ENCODE data around the gene PTK7.

PTK7 gene

DNA sequence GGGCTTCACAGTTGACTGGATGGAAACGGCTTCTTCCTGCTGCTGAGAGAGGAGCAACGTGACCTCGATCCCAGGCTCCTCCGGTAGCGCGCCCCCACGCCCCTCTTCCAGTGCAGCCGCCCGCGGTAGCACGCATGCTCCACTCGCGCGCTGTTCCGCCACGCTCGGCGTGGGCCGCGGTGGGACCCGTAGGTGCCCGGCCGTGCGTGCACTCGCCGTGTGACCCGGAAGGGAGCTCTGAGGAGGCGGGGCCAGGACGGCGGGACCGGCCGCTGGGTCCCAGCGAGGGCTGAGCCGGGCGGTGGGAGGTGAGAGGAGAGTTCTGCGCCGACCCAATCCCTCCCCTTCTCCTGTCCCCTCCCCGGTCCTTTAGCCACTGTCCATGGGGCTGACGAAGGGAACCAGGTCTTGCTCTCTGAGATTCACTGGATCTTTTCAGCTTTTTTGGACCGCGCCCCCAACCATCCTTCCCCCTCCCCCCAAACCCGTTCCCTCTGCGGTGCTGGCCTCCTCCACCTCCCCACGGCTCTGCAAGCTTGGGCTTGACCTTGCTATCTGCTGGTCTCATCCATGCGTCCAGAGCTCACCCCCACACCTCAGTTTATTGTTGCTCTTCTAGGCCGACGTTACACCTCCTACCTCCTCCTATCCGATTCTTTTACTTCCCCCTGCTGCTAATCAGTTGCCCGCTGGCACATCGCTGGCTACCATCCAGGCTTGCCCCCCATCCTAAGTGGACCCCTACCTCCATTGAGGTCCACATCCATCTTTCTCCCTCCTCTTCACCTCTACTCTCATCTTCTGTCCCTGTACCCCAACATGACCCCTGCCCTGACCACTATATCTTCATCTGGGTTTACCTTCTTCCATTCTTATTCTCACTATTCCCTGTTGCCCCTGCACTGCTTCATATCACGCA is 106.1 kb downstream of the PTK7 start, which contains the start of gene CUL9:
TSS of gene CUL9 (plus strand) at position 255 of the 919 bp plus-strand sequence. CDS start 2,115 bp downstream, outside the sequence.
- DNase-seq: no peak

- no peak for DNase-seq
These were observed 107.3 kb downstream of the PTK7 start for GRCh38 chr6:43183441-43183840.

DNA sequence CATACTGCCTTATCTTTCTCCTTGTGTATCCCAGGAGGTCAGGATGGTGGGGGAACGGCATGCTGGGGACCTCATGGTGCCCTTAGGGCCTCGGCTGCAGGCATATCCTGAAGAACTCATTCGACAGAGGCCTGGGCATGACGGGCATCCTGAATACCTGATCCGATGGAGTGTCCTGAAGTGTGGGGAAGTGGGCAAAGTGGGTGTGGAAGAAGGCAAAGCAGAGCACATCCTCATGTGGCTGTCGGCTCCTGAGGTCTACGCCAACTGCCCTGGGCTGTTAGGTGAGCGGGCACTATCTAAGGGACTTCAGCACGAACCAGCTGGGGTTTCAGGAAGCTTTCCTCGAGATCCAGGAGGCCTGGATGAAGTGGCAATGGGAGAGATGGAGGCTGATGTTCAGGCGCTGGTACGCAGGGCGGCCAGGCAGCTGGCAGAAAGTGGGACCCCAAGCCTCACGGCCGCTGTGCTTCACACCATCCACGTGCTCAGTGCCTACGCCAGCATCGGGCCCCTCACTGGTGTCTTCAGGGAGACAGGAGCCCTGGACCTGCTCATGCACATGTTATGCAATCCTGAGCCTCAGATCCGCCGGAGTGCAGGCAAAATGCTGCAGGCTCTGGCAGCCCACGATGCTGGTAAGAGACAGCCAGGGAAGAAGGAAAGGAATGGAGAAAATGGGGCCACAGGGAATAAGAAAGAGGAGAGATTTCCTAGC is 108.3 kb downstream of the PTK7 start:
- DNase-seq: no peak

DNA sequence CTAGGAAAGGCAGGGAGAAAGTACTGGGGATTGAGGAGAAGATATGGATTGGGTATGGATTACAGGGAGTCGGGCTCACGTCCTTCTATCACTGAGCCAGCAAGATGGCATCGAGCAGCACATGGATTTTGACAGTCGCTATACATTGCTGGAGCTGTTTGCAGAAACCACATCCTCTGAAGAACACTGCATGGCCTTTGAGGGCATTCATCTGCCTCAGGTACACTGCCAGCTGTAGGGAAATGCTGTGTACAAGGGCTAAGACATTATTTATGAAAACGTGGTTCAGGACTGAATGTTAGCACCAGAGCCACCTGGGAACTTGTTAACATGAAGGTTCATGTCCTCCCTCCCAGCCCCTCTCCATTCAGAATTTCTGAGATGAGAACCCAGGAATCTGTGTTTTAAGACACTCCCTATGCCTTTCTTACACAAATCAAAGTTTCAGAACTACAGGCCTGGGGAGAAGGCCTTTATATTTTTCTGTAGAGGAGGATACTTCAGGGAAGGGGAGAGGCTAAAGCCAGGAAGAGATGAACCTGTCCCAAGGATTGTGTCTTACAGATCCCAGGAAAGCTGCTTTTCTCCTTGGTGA is 109.4 kb downstream of the PTK7 start:
- no peak for DNase-seq

GRCh38 chr6:43186019-43186418 is 109.9 kb downstream of the PTK7 start:
- no peak for DNase-seq

DNA sequence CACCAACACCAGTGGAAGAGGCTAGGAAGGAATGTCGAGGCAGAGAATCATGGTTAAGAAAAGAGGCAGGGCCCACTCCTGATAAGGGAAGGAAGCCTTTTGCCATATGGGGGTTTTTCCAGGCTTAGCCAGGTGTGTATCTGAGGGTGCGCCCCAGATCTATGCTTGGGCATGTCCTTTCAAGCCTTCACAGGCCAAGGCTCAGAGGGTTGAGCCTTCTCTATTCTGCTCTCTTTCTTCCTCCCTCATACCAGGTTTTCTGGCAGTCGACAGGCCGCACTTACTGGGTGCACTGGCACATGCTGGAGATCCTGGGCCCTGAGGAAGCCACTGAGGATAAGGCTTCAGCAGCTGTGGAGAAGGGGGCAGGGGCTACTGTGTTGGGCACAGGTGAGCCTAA is 110.6 kb downstream of the PTK7 start:
- no peak for DNase-seq

DNA sequence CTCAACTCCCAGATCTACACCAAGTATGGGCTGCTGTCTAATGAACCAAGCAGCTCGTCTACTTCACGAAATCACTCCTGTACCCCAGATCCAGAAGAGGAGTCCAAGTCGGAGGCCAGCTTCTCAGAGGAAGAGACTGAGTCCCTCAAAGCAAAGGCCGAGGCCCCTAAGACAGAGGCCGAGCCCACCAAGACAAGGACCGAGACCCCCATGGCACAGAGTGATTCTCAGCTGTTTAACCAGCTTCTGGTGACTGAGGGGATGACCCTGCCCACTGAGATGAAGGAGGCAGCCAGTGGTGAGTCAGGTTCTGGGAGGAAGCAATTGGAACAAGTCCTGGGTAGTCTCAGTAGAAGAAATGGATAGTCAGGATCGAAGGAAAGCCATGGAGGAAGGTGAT is 111.7 kb downstream of the PTK7 start:
- DNase-seq: no peak

GRCh38 chr6:43188426-43188825 is 112.3 kb downstream of the PTK7 start:
- DNase-seq: no peak

GRCh38 chr6:43189776-43190304 is 113.7 kb downstream of the PTK7 start:
- no peak for DNase-seq

- no peak for DNase-seq
These were observed 116.8 kb downstream of the PTK7 start for GRCh38 chr6:43192911-43193310.

GRCh38 chr6:43193929-43194328 is 117.8 kb downstream of the PTK7 start:
- DNase-seq: no peak

- no peak for DNase-seq
These were observed 120.2 kb downstream of the PTK7 start for GRCh38 chr6:43196337-43196736.

- no peak for DNase-seq
These were observed 123.8 kb downstream of the PTK7 start for GRCh38 chr6:43199912-43200311.

- DNase-seq: no peak
These were observed 124.4 kb downstream of the PTK7 start for GRCh38 chr6:43200541-43200940.

GRCh38 chr6:43202451-43202850 is 126.3 kb downstream of the PTK7 start:
- DNase-seq: no peak

GRCh38 chr6:43203029-43203717 is 127.1 kb downstream of the PTK7 start:
- no peak for DNase-seq

GRCh38 chr6:43203718-43204095 is 127.6 kb downstream of the PTK7 start:
- no peak for DNase-seq

DNA sequence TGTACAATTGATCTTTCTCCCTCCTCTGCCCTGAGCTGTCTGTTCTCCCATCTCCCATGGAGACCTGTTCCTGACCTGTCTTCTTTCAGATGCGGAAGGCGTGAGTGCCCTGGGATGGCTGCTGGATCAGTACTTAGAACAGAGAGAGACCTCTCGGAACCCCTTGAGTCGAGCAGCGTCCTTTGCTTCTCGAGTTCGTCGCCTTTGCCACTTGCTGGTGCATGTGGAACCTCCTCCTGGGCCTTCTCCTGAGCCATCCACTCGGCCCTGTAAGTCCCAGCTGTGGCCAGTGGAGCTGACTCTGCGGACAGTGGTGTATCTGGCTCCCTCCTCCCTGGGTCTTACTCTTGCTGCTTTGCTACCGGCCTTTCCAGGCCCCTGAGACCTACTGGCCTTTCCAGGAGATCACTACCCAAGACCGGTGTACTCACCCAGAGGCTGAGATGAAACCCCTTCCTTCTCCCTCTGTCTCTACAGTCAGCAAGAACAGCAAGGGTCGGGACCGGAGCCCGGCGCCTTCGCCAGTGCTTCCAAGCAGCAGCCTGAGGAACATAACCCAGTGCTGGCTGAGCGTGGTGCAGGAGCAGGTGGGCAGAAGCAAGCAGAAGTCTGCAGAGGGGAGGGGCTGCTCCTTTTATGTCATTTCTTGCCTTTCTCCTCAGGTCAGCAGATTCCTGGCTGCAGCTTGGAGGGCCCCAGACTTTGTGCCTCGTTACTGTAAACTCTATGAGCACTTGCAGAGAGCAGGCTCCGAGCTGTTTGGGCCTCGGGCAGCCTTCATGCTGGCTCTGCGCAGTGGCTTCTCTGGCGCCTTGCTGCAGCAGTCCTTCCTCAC is 128.4 kb downstream of the PTK7 start:
- no peak for DNase-seq

GRCh38 chr6:43205849-43206248 is 129.7 kb downstream of the PTK7 start:
- DNase-seq: no peak

GRCh38 chr6:43207286-43207685 is 131.2 kb downstream of the PTK7 start:
- no peak for DNase-seq
